ENCODE measurements around the gene WBP4.
"Not testable (repeated sequence)": the region's sequence is repeated elsewhere in the genome, so short reads cannot be mapped to it uniquely, and the experiment has no call there.

- not testable (repeated sequence) for TF ChIP-seq CTCF (IDR thresholded peaks at IDR 0.05); TAF1 (IDR thresholded peaks at IDR 0.05; ENCODE audit: borderline replicate concordance, low read depth, low read length); POLR2AphosphoS5 (IDR thresholded peaks at IDR 0.05; ENCODE audit: low read depth, low read length)
These were observed 69.9 kb downstream of the WBP4 start for GRCh38 chr13:41131189-41131588.
